ENCODE measurements around the gene MAPKAP1.

GRCh38 chr9:125429476-125430160 lies 277.4 kb downstream of the MAPKAP1 start:
- no peak for TF ChIP-seq CTCF (IDR thresholded peaks at IDR 0.05)
- no peak for TF ChIP-seq EP300 (IDR thresholded peaks at IDR 0.05)
- no peak for TF ChIP-seq POLR2A (IDR thresholded peaks at IDR 0.05)

Measured in stomach (tissue), 4 donors.